Measurements from ENCODE around the gene TAPBP.

- no peak for TF ChIP-seq POLR2A (IDR thresholded peaks at IDR 0.05)
- TF ChIP-seq, protein P1, sequence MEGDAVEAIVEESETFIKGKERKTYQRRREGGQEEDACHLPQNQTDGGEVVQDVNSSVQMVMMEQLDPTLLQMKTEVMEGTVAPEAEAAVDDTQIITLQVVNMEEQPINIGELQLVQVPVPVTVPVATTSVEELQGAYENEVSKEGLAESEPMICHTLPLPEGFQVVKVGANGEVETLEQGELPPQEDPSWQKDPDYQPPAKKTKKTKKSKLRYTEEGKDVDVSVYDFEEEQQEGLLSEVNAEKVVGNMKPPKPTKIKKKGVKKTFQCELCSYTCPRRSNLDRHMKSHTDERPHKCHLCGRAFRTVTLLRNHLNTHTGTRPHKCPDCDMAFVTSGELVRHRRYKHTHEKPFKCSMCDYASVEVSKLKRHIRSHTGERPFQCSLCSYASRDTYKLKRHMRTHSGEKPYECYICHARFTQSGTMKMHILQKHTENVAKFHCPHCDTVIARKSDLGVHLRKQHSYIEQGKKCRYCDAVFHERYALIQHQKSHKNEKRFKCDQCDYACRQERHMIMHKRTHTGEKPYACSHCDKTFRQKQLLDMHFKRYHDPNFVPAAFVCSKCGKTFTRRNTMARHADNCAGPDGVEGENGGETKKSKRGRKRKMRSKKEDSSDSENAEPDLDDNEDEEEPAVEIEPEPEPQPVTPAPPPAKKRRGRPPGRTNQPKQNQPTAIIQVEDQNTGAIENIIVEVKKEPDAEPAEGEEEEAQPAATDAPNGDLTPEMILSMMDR (IDR thresholded peaks at IDR 0.05), result no peak
Measured at GRCh38 chr6:33296797-33297405, 17.0 kb downstream of the TAPBP start.
